22Rv1 (cell line): ENCODE data around the gene CDRT15L2.
"Not testable (repeated sequence)": the region's sequence is repeated elsewhere in the genome, so short reads cannot be mapped to it uniquely, and the experiment has no call there.

Experiments used
- CTCF ChIP-seq: fragments of 450-650 bp; IDR thresholded peaks from 2 replicates; pipeline ENCODE4 v1.5.1; 2017; ENCODE audit warnings: mild to moderate bottlenecking
- ZFX ChIP-seq: fragments of 450-650 bp; IDR thresholded peaks from 2 replicates; pipeline ENCODE4 v1.6.1; 2017; ENCODE audit warnings: antibody characterized with exemption, borderline replicate concordance

- not testable (repeated sequence) for TF ChIP-seq CTCF, ZFX
These were observed 39.1 kb upstream of the CDRT15L2 start for GRCh38 chr17:20540414-20540813.
